ENCODE data around the gene GTSE1. TPM values are rescaled to one million over a fixed set of nuclear protein-coding genes. Genes with fewer than 3 reads are reported as not detected.

The GTSE1 gene
- 0.61 to 6.3 TPM (median 4.7 TPM) in 3 replicates for polyA plus RNA-seq
- polyA plus RNA-seq (2011; ENCODE audit: low read depth): not detected
- 0.97 and 1.1 TPM in 2 replicates for polyA plus RNA-seq (2011; cell fraction: cytosol; rRNA removed)
- 3.2 and 4.0 TPM in 2 replicates for polyA plus RNA-seq (2011; cell fraction: nucleus; rRNA removed)
- 0.10 and 6.2 TPM in 2 replicates for polyA plus RNA-seq (2012; ENCODE audit: low replicate concordance)
- polyA minus RNA-seq: 0.73 to 2.4 TPM (median 2.2 TPM) in 3 replicates
- 5.9 TPM for polyA minus RNA-seq (2011; cell fraction: cytosol; rRNA and poly(A)+ RNA removed)
- 1.2 and 1.4 TPM in 2 replicates for polyA minus RNA-seq (2011; cell fraction: nucleus; rRNA and poly(A)+ RNA removed)

GRCh38 chr22:46296257-46297150, at the start of gene GTSE1:
Gene GTSE1 (plus strand): TSS chr22:46296870. CDS start chr22:46297401, 531 bp downstream.
- no peaks in the 10 kb centered on the region for H3K9me1 ChIP-seq (ENCODE audit: control insufficient read depth, extremely low read depth, insufficient read depth, low read length)
- peaks cover 26% of the 10 kb centered on the region for H3K79me2 ChIP-seq (ENCODE audit: control insufficient read depth, insufficient read depth, low read length)
- dilution Hi-C loops (cut with MboI; ENCODE audit: extremely low pct_ligation_motif_present, low sequenced_read_pairs): no loop called here
- no peaks in the 10 kb centered on the region for H4K20me1 ChIP-seq (ENCODE audit: control insufficient read depth, extremely low read depth, insufficient read depth, low read length)
- DNase-seq (ENCODE audit: low read depth, low spot score) (peak; percentile 81), FAIRE-seq (peak; percentile 83)
- TF ChIP-seq CTCF (optimal IDR thresholded peaks at IDR 0.05 in 1 of 3, IDR thresholded peaks at IDR 0.05 in 1 of 3, conservative IDR thresholded peaks at IDR 0.05 in 1 of 3; ENCODE audit: extremely low read depth in 1 of 3, insufficient read depth in 2 of 3, low read length in 3 of 3) (peak in 1 of 3 experiments; percentile 57), EZH2 (IDR thresholded peaks at IDR 0.05; ENCODE audit: low read length) (no peak)
- H2AFZ ChIP-seq (ENCODE audit: control insufficient read depth, low read length): peak within 1 kb of the TSS; percentile 97
- peaks cover 13% of the 10 kb centered on the region for H3K4me1 ChIP-seq (ENCODE audit: control insufficient read depth, extremely low read depth, insufficient read depth, low read length)
- no peaks in the 10 kb centered on the region for H3K27me3 ChIP-seq (ENCODE audit: control insufficient read depth, extremely low read depth, insufficient read depth, low read length)
- H3K36me3 ChIP-seq (ENCODE audit: control insufficient read depth in 2 of 2, extremely low read depth in 1 of 2, insufficient read depth in 2 of 2, low read length in 2 of 2): peaks cover 8 to 27% of the 10 kb centered on the region in 2 experiments
- peak within 1 kb of the TSS; percentile 78 for H3K27ac ChIP-seq (ENCODE audit: control insufficient read depth, insufficient read depth, low read length)
- H3K4me3 ChIP-seq (ENCODE audit: control insufficient read depth in 2 of 3, extremely low read depth in 1 of 3, insufficient read depth in 2 of 3, low read depth in 1 of 3, low read length in 3 of 3): peak within 1 kb of the TSS; percentile 54 to 91 (median 80)
- H3K9me3 ChIP-seq (ENCODE audit: control insufficient read depth, low read depth, low read length): no peaks in the 10 kb centered on the region
- H3K9ac ChIP-seq (ENCODE audit: control insufficient read depth, extremely low read depth, insufficient read depth, low read length): peak within 1 kb of the TSS; percentile 84
- H3K4me2 ChIP-seq (ENCODE audit: control insufficient read depth, extremely low read depth, insufficient read depth, low read depth, low read length): peak within 1 kb of the TSS; percentile 98

GRCh38 chr22:46247443-46247975, 49.2 kb upstream of the GTSE1 start:
- dilution Hi-C loops (cut with MboI; ENCODE audit: extremely low pct_ligation_motif_present, low sequenced_read_pairs): no loop called here
- H3K9me3 ChIP-seq (ENCODE audit: control insufficient read depth, low read depth, low read length): no peaks in the 10 kb centered on the region
- H3K4me3 ChIP-seq (ENCODE audit: control insufficient read depth in 2 of 3, extremely low read depth in 1 of 3, insufficient read depth in 2 of 3, low read depth in 1 of 3, low read length in 3 of 3): no peak overlapping the region
- no peak for FAIRE-seq
- no peak overlapping the region for H3K4me2 ChIP-seq (ENCODE audit: control insufficient read depth, extremely low read depth, insufficient read depth, low read depth, low read length)
- no peaks in the 10 kb centered on the region for H4K20me1 ChIP-seq (ENCODE audit: control insufficient read depth, extremely low read depth, insufficient read depth, low read length)
- H3K79me2 ChIP-seq (ENCODE audit: control insufficient read depth, insufficient read depth, low read length): no peaks in the 10 kb centered on the region
- H2AFZ ChIP-seq (ENCODE audit: control insufficient read depth, low read length): no peak overlapping the region
- no peak for TF ChIP-seq EZH2 (IDR thresholded peaks at IDR 0.05; ENCODE audit: low read length)
- TF ChIP-seq CTCF (optimal IDR thresholded peaks at IDR 0.05 in 1 of 3, IDR thresholded peaks at IDR 0.05 in 1 of 3, conservative IDR thresholded peaks at IDR 0.05 in 1 of 3; ENCODE audit: extremely low read depth in 1 of 3, insufficient read depth in 2 of 3, low read length in 3 of 3): no peak
- H3K9me1 ChIP-seq (ENCODE audit: control insufficient read depth, extremely low read depth, insufficient read depth, low read length): no peaks in the 10 kb centered on the region
- peaks cover 0 to 4% of the 10 kb centered on the region in 2 experiments for H3K36me3 ChIP-seq (ENCODE audit: control insufficient read depth in 2 of 2, extremely low read depth in 1 of 2, insufficient read depth in 2 of 2, low read length in 2 of 2)
- no peaks in the 10 kb centered on the region for H3K27me3 ChIP-seq (ENCODE audit: control insufficient read depth, extremely low read depth, insufficient read depth, low read length)
- no peak for DNase-seq (ENCODE audit: low read depth, low spot score)
- H3K27ac ChIP-seq (ENCODE audit: control insufficient read depth, insufficient read depth, low read length): no peak overlapping the region
- H3K9ac ChIP-seq (ENCODE audit: control insufficient read depth, extremely low read depth, insufficient read depth, low read length): no peak overlapping the region
- H3K4me1 ChIP-seq (ENCODE audit: control insufficient read depth, extremely low read depth, insufficient read depth, low read length): peaks cover 14% of the 10 kb centered on the region
